GM21515 (cell line): ENCODE results near the gene NEK2.
"Not testable (repeated sequence)": the region's sequence is repeated elsewhere in the genome, so short reads cannot be mapped to it uniquely, and the experiment has no call there.

ENCODE experiments used
- ATAC-seq: cut with Tn5 transposase; IDR thresholded peaks from one replicate; pipeline ENCODE4 v1.9.1; 2021; ENCODE audit not compliant: unreplicated experiment

Gene NEK2

GRCh38 chr1:211652371-211652770 lies 23.1 kb downstream of the NEK2 start:
- no peak for ATAC-seq

- no peak for ATAC-seq
These were observed 24.5 kb downstream of the NEK2 start for GRCh38 chr1:211650904-211651303.

GRCh38 chr1:211648980-211649934 lies 26.2 kb downstream of the NEK2 start:
- no peak for ATAC-seq

GRCh38 chr1:211648336-211648735 lies 27.1 kb downstream of the NEK2 start:
- ATAC-seq = no peak

GRCh38 chr1:211647711-211648121 lies 27.7 kb downstream of the NEK2 start:
- no peak for ATAC-seq

GRCh38 chr1:211646566-211646965 lies 28.9 kb downstream of the NEK2 start:
- ATAC-seq = no peak

- not testable (repeated sequence) for ATAC-seq
These were observed 29.8 kb downstream of the NEK2 start for GRCh38 chr1:211645601-211646000.

GRCh38 chr1:211644653-211645052 lies 30.8 kb downstream of the NEK2 start:
- ATAC-seq = no peak

- ATAC-seq = no peak
These were observed 31.9 kb downstream of the NEK2 start for GRCh38 chr1:211643324-211644212.

- no peak for ATAC-seq
These were observed 32.6 kb downstream of the NEK2 start for GRCh38 chr1:211642870-211643269.

GRCh38 chr1:211641942-211642341 lies 33.5 kb downstream of the NEK2 start:
- no peak for ATAC-seq

GRCh38 chr1:211641044-211641800 lies 34.2 kb downstream of the NEK2 start:
- no peak for ATAC-seq

- ATAC-seq = no peak
These were observed 35.2 kb downstream of the NEK2 start for GRCh38 chr1:211640301-211640630.

- no peak for ATAC-seq
These were observed 35.7 kb downstream of the NEK2 start for GRCh38 chr1:211639475-211640300.

- no peak for ATAC-seq
These were observed 36.7 kb downstream of the NEK2 start for GRCh38 chr1:211638689-211639101.

GRCh38 chr1:211638246-211638645 lies 37.2 kb downstream of the NEK2 start:
- ATAC-seq = no peak

- ATAC-seq = no peak
These were observed 38.4 kb downstream of the NEK2 start for GRCh38 chr1:211637066-211637465.

- not testable (repeated sequence) for ATAC-seq
These were observed 38.8 kb downstream of the NEK2 start for GRCh38 chr1:211636575-211637029.

GRCh38 chr1:211635597-211636205 lies 39.7 kb downstream of the NEK2 start:
- no peak for ATAC-seq

GRCh38 chr1:211634931-211635330 lies 40.5 kb downstream of the NEK2 start:
- no peak for ATAC-seq
